DMS114 treated with DMSO at 0.1 percent for 48 hours (cell line): Measurements from ENCODE around the gene TRIM47.
"Not testable (repeated sequence)": the region's sequence is repeated elsewhere in the genome, so short reads cannot be mapped to it uniquely, and the experiment has no call there.

Experiments
- DNase-seq: peaks from one replicate; lab custom pipeline; 2025; ENCODE audit not compliant: unreplicated experiment; lab: John Stamatoyannopoulos, UW

The TRIM47 gene

DNA sequence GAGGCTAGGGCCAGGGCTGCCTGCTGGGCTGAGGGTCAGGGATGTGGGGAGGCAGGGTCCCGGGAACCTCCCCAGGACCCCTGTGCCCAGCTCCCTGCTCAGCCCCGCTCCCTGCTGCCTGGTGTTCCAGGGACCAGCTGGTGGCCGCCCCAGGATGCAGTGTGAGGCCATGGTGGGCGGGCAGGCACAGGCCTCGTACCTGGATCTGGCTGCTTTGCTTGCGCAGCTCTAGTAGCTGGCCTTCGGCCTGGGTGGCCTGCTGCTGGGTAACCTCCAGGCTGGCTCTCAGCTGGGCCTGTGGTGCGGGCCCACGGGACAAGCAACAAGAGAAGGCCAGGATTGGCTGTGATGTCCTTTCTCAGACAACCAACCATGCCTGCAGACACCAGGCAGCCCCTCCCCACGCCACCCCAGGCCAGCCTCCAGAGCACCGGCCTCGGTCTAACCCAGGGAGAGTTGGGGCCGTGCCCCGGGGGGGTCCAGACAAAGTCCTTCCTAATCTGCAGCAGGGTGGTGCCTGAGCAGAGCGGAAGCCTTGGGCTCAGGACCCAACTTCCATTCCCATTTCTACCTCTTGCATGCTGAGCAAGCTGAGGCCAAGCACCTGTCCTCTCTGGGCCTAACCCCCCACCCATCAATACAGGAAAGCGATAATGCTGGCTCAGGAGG, 14.3 kb upstream of the TRIM47 start:
- no peak for DNase-seq

GRCh38 chr17:75891605-75892555, 13.5 kb upstream of the TRIM47 start:
- DNase-seq: no peak

DNA sequence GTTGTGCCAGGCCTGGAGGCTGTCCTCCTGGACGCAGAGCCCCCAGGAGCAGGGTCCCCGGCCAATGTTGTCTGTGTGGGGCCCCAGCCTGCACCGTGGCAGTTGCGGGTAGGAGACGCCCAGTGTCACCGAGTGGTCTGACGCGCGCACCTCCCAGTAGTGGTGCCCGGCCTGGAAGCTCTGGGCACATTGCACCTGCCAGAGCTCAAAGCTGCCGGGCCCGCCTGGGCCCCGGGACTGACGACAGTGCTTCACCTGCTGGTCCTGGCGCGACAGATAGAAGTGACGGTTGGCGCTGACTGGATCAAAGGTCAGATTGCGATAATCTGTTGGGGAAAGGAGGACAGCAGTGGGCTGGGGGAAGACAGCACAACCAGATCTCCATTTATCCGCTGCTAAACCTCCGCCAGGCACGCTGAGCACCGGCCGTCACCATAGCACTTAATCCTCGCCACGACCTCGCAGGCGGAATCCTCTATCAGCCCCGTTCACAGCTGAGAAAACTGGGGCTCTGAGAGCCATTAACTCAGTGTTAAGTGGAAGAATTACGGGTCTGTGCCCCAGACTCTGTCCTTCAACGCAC, 12.7 kb upstream of the TRIM47 start:
- no peak for DNase-seq

GRCh38 chr17:75889454-75889853, 11.1 kb upstream of the TRIM47 start:
- no peak for DNase-seq

- no peak for DNase-seq
These were observed 10.1 kb upstream of the TRIM47 start for GRCh38 chr17:75888484-75888883.

- DNase-seq: not testable (repeated sequence)
These were observed 7.5 kb upstream of the TRIM47 start for GRCh38 chr17:75885860-75886259.

- no peak for DNase-seq
These were observed 7.0 kb upstream of the TRIM47 start for GRCh38 chr17:75885431-75885830.

DNA sequence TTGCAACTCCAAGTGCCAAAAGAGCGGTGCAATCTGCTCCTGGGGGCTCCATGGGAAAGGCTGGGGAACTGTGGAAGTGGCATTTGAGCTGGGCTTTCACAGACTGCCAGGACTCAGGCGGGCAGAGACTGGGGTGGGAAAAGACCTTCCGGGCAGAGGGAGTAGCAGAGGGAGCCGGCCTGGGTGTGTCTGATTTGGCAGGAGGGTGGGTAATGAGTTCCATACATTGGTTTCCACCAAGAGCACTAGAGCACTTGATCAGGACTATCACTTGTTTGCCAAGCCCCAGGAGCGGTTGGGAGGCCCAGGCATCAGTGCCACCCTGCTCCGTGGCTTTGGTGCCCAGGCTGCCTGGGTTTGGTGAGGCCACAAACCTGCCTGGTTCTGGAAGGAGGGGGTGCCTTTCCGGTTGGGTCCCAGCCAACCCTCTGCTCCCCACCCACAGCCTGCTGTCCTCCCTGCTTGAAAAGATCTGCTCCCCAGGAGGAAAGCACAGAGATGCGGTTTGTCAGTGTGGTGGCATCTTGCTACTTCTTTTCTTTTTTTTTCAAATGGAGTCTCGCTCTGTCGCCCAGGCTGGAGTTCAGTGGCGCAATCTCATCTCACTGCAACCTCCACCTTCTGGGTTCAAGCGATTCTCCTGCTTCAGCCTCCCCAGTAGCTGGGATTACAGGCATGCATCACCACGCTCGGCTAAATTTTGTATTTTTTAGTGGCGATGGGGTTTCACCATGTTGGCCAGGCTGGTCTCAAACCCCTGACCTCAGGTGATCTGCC, 3.5 kb upstream of the TRIM47 start:
- no peak for DNase-seq

- DNase-seq: no peak
These were observed 1.9 kb upstream of the TRIM47 start for GRCh38 chr17:75880266-75880665.

DNA sequence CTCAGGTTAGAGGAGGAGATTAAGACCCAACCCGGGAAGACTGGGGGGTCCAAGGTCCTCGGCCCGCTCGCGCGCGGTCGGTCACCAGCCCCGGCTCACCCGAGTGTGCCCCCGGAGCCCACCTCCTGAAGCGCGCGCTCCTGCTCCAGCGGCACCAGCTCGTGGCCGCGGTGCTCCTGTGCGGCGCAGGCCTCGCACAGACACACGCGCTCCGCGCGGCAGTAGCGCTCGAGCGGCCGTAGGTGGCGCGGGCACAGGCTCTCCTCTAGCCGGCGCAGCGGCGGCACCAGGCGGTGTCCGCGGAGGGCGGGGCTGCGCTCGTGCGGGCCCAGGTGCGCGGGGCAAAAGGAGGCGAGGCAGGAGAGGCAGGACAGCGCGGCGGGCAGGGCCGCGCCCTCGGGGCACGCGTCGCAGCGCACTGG, 618 bp downstream of the TRIM47 start:
- peak; percentile 22 for DNase-seq

- no peak for DNase-seq
These were observed 1.2 kb downstream of the TRIM47 start for GRCh38 chr17:75876938-75877751.

DNA sequence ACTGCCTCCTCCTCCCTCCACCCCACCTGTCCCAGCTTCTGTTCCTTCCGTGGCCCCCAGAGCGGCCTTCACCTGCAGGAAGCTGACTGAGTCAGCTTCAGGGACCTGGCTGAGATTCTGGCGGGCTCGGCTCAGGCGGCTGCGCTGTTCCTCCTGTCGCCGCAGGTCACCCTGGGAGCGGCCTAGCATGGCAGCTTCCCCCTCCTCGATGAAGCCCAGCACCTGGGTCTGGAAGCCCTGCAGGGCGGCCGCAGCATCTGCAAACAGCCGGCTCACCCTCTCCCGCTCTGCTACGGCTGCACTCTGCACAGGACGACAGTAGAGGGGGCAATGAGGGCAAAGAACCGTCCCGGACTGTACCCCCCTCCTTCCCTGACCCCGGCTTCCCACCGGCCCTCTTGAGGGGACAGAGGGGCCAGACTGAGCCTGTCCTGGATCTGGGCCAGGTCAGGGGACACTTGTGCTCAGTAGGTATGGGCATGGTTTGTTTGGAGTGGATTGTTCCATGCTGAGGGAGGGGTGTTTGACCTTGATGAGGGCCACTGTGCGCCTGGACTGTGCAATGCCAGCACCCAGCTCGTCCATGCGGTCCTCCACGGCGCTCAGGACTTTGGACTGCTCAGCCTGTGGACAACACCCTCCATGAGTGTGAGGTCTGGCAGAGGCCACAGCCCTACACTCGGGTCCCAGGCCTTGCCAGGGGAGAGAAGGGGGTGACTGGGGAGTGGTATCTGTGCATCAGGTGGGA, 2.0 kb downstream of the TRIM47 start:
- DNase-seq: no peak

DNA sequence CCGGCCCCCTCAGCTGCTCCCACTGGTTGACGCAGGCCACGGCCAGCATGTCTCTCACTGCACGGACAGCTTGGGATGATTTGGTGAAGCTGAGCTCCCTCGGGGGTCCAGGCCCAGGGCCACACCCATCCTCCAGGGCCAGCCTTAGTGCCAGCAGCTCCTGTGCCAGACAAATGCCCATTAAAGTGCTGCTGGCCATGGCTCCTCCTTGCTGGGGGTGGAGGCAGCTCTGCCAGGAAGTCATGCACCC, 2.5 kb downstream of the TRIM47 start:
- DNase-seq: no peak

DNA sequence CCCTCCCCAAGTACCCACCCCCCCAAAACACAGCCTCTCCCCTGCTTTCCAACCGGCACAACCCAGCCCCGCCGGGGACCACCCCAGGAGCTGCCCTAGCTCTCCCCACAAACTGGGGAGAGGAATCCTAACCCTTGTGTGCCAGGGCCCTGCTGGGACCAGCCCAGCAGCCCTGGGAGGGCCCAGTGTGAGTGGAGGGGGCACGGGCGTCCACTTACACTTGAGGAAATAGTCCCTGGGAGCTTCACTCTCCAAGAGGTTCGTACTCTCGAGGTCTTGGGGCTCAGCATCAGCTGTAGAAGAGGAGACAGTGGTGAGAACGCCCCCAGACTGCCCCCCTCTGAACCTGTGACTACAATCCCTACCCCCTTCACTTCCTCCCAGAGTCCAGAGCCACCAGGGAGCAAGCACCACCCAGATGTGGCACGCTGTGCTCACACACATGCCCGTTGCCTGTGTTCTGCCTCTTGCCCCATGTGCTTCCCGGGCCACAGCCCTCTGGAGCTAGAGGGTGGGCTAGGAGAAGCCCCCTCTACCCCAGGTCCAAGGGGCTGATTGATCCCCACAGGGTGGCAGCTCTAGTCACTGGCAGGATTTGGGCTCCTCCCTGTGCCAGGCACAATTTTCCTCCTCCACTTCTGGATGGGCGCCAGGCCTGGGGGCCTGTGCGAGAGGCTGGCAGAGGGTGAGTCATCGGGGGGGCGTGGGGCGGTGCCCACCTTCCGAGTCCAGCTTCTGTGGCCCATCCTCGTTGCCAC, 3.0 kb downstream of the TRIM47 start:
- DNase-seq: no peak

DNA sequence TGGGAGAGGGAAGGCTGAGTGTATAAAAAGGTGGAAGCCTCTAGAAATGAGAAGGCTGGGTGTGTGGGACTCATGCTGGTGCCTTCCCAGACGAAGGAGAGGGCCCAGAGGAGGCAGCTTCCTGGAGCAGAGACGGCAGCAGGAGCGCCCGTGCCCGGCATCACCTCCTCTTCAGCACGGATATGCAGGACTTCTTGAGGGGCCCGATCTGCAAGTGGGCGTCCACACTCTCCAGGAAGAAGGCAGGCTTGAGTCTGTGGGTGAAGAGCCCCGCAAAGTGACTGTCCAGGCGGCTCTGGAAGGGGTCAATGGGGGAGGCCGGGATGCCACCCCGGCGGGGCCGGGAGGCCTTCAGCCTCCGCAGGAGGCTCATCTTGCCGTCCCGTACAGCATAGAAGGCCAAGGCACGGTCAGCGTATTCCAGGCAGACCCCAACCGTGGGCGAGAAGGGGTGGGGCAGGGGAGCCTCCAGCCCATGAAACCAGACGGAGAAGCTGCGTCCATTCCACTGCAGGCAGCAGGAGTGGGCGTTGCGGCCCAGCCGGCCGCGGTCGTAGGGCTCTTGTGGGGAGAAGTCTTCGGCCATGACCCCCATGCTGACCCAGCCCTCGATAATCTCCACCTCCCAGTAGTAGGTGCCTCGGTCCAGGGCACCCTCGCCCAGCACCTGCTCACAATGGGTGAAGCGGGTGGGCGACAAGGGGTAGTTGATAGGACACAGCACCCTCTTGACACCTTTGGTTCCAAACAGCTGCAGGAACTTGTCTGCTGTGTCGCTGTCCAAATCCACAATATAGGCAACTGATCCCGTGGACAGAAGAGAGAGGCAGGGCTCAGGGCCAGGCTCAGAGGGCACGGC, 3.8 kb downstream of the TRIM47 start:
- DNase-seq: no peak

GRCh38 chr17:75873587-75874322, 4.6 kb downstream of the TRIM47 start:
- no peak for DNase-seq
